ENCODE data around the gene PRR14.
A peak's percentile ranks its signal among the peaks of the same experiment; 100 is the strongest.
"Not testable (repeated sequence)": the region's sequence is repeated elsewhere in the genome, so short reads cannot be mapped to it uniquely, and the experiment has no call there.

The PRR14 gene

DNA sequence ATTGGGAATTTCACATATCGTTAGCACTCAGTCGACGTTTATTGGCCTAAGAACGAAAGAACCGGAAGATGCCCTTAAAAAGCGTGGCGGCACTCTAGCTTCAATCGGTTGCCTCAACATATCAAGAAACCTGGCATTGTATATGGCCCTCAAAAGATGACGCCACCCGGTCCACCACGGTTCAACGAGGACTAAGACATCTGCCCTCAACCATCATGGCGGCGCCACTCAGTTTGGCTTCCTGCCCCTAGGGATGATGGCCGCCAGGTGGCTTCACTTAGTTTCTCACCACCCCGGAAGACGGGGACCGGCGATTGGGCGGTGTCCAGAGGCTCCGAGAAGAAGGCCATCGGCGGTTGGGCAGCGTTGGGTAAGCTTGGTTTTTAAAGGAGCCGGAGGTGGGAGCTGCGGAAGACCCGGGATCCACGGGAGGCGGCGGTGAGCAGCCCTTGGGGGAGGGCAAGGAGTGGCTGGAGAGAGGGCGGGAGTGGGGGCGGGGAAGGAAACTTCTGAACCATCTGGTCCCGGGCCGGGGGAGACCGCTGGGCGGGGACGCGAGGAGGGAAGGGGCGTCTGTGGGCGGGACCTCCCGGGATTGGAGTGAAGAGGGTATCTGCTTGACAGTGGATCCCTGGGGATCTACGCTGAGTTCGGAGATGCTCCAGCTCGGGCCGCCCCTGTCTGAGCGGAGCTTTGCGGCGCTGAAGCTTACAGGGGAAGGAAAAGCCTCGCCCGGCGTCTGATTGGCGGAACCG, at the start of gene PRR14:
PRR14 (plus strand) TSS at position 592 of the 755 bp plus-strand sequence. CDS start 686 bp downstream, outside the sequence.
- DNase-seq = peak; percentile 99

GRCh38 chr16:30601966-30602365, 48.8 kb upstream of the PRR14 start:
- DNase-seq = no peak

GRCh38 chr16:30602616-30603277, 48.0 kb upstream of the PRR14 start:
- DNase-seq = no peak

DNA sequence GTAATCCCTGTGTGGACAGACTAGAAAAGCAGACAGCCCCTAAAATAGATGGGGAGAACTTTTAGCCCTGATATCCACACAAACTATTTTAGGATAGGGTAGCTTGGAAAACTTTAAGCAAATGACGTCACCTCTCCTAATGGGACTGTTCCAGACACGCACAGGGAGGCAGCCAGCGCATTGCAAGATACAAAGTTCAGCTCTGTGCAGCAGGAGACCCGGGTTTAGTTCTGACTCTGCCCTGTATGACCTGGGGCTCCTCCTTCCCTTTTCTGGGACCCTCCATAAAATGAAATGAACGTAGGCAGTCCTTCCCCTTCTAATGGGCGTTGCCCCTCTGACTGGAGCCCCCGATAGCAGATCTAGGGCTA, 46.8 kb upstream of the PRR14 start:
- no peak for DNase-seq

DNA sequence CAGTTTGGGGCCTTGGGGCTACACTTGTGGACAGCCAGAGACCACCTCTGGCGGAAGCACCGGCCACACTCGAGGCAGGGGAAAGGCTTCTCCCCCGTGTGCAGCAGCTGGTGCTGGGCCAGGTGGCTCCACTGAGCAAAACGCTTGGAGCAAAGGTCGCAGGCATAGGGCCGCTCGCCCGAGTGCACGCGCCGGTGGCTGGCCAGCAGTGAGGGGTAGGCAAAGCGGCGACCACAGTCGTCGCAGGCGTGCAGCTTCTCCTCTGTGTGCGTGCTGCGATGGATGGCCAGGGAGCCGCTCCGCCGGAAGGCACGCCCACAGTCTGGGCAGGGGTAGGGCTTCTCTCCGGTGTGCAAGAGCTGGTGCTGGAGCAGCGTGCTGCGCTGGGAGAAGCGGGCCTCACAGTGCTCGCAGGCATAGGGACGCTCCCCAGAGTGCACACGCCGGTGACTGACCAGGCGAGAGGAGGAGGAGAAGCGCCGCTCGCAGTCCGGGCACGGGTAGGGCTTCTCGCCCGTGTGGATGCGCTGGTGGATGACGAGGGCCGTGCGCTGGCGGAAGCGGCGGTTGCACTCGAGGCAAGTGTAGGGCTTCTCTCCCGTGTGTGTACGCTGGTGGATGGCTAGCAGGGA, 46.3 kb upstream of the PRR14 start:
- DNase-seq = no peak

GRCh38 chr16:30605158-30605557, 45.6 kb upstream of the PRR14 start:
- DNase-seq = no peak

DNA sequence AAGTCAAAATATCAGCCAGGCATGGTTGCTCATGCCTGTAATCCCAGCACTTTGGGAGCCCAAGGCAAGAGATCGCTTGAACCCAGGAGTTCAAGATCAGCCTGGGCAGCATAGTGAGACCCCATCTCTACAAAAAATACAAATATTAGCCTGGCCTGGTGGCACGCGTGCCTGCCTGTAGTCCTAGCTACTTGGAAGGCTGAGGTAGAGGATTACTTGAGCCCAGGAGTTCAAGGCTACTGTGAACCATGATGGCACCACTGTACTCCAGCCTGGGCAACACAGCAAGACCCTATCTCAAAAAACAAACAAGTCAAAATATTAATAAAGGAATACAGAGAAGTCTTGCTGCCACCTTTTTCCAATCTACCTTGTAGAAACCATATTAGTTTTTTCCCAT, 44.8 kb upstream of the PRR14 start:
- no peak for DNase-seq

GRCh38 chr16:30609002-30609925, 41.5 kb upstream of the PRR14 start:
- peak; percentile 53 for DNase-seq

- DNase-seq = peak; percentile 95
Observed at GRCh38 chr16:30609926-30610839, 40.6 kb upstream of the PRR14 start, which contains the start of gene ZNF689. Gene ZNF689, minus strand, starts transcription at chr16:30610389. Its CDS starts 348 bp downstream, at chr16:30610041.

DNA sequence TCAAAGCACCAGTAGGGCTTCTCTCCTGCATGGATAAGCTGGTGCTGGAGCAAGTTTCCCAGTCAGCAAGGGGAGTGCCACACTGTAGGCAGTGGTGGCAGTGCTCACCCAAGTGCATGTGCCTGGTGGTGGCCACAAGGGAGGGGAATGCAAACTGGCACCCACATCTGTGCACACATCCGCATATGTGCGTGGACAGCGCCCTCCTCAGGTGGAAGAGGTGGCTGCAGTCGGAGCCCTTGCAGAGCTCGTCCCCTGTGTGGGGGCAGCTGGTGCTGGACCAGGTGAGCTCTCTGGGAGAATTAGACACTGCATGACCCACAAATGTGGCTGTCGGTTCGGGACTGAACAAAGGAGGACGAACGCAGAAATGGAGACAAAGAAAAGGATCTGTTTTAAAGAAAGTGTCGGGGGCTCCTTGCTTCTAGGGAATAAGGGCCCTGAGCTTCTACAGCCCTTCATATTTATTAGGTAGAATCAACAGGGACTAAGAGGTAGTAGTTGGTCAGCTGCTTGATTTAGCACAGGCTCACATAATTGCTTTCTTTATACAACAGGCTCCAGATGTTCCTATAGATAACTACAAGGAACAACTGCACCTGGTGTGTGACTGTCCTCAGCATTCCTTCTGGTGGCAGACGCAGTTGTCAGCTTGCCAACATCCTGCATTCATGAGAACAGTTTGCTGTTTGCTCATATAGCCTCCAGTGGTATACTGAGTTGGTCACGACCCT, 35.2 kb upstream of the PRR14 start:
- DNase-seq = peak; percentile 76

DNA sequence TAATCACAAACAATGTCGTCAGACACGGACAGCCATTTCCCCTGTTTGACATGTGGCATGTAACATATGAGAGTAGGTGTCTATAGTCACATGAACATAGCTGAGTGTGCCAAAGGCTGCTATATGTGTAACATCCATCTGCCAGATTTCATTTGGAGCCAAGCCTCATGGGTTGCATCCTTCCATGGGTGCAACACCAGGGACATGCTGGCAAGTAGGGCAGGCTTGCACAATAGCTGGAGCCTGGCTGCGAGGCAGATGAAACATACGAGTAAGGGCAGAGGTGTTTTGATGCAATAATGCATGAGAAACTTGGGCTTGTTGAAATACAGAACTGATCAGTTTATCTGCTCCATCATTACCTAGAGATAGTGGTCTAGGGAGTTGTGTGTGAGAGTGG, 31.6 kb upstream of the PRR14 start:
- DNase-seq = no peak

DNA sequence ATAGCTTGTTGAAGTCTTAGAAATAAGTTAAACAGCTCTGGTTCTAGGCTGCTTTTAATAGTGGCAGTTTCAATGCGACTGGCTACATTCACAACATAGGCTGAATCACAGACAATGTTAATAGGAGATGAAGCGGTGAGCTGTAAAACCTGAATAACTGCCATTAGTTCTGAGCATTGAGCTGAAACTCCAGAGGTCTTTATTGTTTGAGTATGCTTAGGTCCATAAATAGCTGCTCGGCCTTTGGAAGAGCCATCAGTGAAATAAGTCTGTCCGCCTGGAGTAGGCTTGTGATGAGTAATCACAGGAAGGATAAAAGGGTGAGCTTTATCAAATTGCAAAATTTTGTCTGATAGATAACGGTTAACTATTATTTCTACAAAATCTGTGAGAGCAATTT, 31.1 kb upstream of the PRR14 start:
- no peak for DNase-seq

DNA sequence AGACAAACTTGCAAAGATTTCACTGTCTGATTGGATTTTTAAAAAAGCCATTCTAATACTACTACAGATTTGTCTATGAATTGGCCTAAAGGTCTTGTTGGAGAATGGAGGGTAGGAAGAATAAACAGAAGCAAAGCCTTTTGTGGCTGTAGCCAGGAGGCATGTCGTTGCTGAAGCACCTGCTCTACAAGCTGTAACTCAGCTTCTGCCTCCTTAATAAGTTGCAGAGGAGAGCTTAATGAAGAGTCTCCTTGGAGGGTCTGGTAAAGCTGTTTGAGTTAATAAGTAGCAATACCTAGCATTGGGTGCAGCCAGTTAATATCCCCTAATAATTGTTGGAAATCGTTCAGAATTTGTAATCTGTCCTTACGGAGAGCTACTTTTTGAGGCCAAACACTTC, 30.6 kb upstream of the PRR14 start:
- no peak for DNase-seq

GRCh38 chr16:30621765-30622164, 29.0 kb upstream of the PRR14 start:
- DNase-seq = no peak

DNA sequence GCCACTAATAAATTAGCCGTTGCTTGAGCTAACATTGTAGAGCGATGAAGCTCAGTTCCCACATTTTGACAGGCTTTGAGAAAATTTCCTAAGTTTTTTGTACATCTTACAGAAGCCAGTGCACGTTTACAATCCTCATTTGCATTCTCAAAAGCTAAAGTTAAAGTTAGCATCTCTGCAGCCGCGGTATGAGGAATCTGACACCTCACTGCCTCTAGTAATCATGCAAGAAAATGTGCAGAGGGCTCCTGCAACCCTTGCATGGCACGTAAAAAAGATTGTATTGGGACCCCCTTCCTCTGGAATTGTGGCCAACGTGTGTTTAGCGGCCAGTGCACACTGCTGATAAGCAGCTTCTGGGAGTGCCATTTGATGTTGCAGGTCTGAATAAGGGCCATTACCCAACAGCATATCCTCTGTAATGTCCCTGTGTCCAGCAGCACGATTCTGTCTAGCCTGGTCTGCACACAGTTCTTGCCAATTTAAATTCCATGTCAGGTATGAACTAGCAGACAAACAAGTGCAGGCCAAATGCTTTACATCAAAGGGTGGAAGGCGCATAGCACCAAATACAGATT, 28.2 kb upstream of the PRR14 start:
- DNase-seq = no peak

DNA sequence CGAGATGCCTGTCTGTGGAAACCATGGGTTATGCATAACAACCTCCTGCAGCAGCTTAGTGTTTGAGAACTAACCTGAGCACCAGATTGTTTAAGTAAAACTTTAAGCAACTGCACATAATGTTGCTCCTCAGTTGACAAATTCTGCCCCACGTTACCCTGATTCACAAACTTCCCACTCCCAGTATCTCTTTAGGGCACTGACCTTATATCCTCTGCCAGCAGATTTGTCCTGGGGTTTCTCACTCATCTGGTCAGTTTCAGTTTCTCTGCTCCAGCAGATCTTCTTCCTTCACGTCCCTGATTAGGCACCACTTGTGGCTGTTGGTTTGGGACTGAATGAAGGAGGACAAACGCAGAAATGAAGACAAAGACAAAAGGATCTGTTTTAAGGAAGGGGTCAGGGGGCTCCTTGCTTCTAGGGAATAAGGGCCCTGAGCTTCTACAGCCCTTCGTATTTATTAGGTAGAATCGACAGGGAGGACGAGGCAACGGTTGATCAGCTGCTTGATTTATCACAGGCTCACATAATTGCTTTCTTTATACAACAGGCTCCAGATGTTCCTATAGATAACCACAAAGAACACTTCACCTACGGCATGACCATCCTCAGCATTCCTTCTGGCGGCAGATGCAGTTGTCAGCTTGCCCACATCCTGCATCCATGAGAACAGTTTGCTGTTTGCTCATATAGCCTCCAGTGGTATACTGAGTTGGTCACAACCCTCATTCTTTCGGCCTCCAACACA, 27.1 kb upstream of the PRR14 start:
- DNase-seq = no peak

GRCh38 chr16:30626236-30626635, 24.5 kb upstream of the PRR14 start:
- DNase-seq = no peak

- DNase-seq = peak; percentile 91
Observed at GRCh38 chr16:30628628-30629540, 21.9 kb upstream of the PRR14 start.

DNA sequence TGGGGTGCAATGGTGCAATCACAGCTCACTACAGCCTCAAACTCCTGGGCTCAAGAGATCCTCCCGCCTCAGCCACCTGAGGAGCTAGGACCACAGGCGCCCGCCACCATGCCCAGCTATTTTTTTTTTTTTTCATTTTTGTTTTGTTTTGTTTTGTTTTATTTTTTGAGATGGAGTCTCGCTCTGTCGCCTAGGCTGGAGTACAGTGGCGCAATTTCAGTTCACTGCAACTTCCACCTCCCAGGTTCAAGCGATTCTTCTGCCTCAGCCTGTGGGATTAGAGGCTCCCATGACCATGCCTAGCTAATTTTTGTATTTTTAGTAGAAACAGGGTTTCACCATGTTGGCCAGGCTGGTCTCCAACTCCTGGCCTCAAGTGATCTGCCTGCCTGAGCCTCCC, 18.3 kb upstream of the PRR14 start:
- not testable (repeated sequence) for DNase-seq

Measured in activated naive CD4-positive, alpha-beta T cell treated with Interleukin-2 at 50 U/mL for 16 hours (primary cell).